Cardiac muscle cell (in vitro differentiated cells and primary cell): ENCODE data around the gene FCRL5. TPM values are rescaled to one million over a fixed set of nuclear protein-coding genes. Genes with fewer than 3 reads are reported as not detected.

Experiments
- DNase-seq, 2 donors: peaks; one replicate each; pipeline versions ENCODE4 v3.0.0 to v3.0.0-alpha.2; 2010 to 2017; ENCODE audit warnings: low read depth in 1 of 2, low spot score in 1 of 2
- H3K27ac ChIP-seq: fragments of 200-600 bp; sonication (generic); 2 replicates; pipeline ENCODE4 v1.5.1; 2016
- H3K27me3 ChIP-seq: fragments of 200-600 bp; sonication (generic); 2 replicates; pipeline ENCODE4 v1.6.0; 2016; ENCODE audit warnings: control low read depth
- H3K36me3 ChIP-seq: fragments of 200-600 bp; sonication (generic); 2 replicates; pipeline ENCODE4 v1.5.1; 2016; ENCODE audit warnings: control low read depth
- H3K4me1 ChIP-seq: fragments of 200-600 bp; sonication (generic); 2 replicates; pipeline ENCODE4 v1.8.1; 2017; ENCODE audit warnings: low read depth, mild to moderate bottlenecking, mixed run types
- H3K4me3 ChIP-seq: fragments of 200-600 bp; sonication (generic); 2 replicates; pipeline ENCODE4 v1.5.1; 2016; ENCODE audit warnings: mild to moderate bottlenecking
- H3K9me3 ChIP-seq: fragments of 200-600 bp; sonication (generic); 2 replicates; pipeline ENCODE4 v1.5.1; 2017; ENCODE audit warnings: low read depth, mild to moderate bottlenecking, control low read depth
- CTCF ChIP-seq: IDR thresholded peaks from 2 replicates; pipeline ENCODE4 v1.5.1; 2012; ENCODE audit warnings: low read depth, mild to moderate bottlenecking, low read length
- polyA plus RNA-seq: library from polyadenylated mRNA; unstranded; fragments of >200 nt; fragmentation: Nextera tagmentation; extraction: Ambion mirVana; gene quantifications from 2 replicates; pipeline ENCODE4 v1.2.1, GENCODE V29; 2016
- total RNA-seq: library from RNA; depleted of rRNA; stranded (reverse); fragments of >200 nt; gene quantifications from 2 replicates; pipeline ENCODE4 v1.2.3, GENCODE V29; 2016

FCRL5 gene
- total and polyA plus RNA-seq, 2 experiments from 2014 or later = not detected

- Histone ChIP-seq H3K27ac (no peak overlapping the region), H3K36me3 (no peaks in the 10 kb centered on the region), H3K9me3 (no peaks in the 10 kb centered on the region), H3K4me3 (no peak overlapping the region), H3K4me1 (no peaks in the 10 kb centered on the region), H3K27me3 (no peaks in the 10 kb centered on the region)
- TF ChIP-seq CTCF = no peak
- DNase-seq = no peak
These were observed 28.4 kb downstream of the FCRL5 start for GRCh38 chr1:157523774-157524493.

GRCh38 chr1:157521056-157521455, 31.3 kb downstream of the FCRL5 start:
- Histone ChIP-seq H3K27me3 (no peaks in the 10 kb centered on the region), H3K4me1 (no peaks in the 10 kb centered on the region), H3K4me3 (no peak overlapping the region), H3K9me3 (no peaks in the 10 kb centered on the region), H3K27ac (no peak overlapping the region), H3K36me3 (no peaks in the 10 kb centered on the region)
- TF ChIP-seq CTCF = no peak
- no peak for DNase-seq

GRCh38 chr1:157520386-157520935, 31.9 kb downstream of the FCRL5 start:
- Histone ChIP-seq H3K36me3 (no peaks in the 10 kb centered on the region), H3K9me3 (no peaks in the 10 kb centered on the region), H3K4me3 (no peak overlapping the region), H3K27me3 (no peaks in the 10 kb centered on the region), H3K27ac (no peak overlapping the region), H3K4me1 (no peaks in the 10 kb centered on the region)
- TF ChIP-seq CTCF = no peak
- no peak for DNase-seq

- TF ChIP-seq CTCF = no peak
- Histone ChIP-seq H3K36me3 (no peaks in the 10 kb centered on the region), H3K4me1 (no peaks in the 10 kb centered on the region), H3K9me3 (no peaks in the 10 kb centered on the region), H3K27me3 (no peaks in the 10 kb centered on the region), H3K4me3 (no peak overlapping the region), H3K27ac (no peak overlapping the region)
- DNase-seq = no peak
These were observed 32.9 kb downstream of the FCRL5 start for GRCh38 chr1:157519451-157519850.

GRCh38 chr1:157517016-157517415, 35.3 kb downstream of the FCRL5 start:
- DNase-seq = no peak
- no peak for TF ChIP-seq CTCF
- Histone ChIP-seq H3K4me3 (no peak overlapping the region), H3K27me3 (no peaks in the 10 kb centered on the region), H3K4me1 (no peaks in the 10 kb centered on the region), H3K27ac (no peak overlapping the region), H3K36me3 (no peaks in the 10 kb centered on the region), H3K9me3 (no peaks in the 10 kb centered on the region)
